HG03175 (cell line): ENCODE measurements around the gene COLQ.
"Not testable (repeated sequence)": the region's sequence is repeated elsewhere in the genome, so short reads cannot be mapped to it uniquely, and the experiment has no call there.

Experiments
- ATAC-seq: cut with Tn5 transposase; IDR thresholded peaks from one replicate; pipeline ENCODE4 v1.9.1; 2021; ENCODE audit warnings: mild to moderate bottlenecking, moderate library complexity; ENCODE audit not compliant: unreplicated experiment

Gene COLQ

GRCh38 chr3:15493436-15493835 lies 28.1 kb downstream of the COLQ start:
- ATAC-seq = no peak

DNA sequence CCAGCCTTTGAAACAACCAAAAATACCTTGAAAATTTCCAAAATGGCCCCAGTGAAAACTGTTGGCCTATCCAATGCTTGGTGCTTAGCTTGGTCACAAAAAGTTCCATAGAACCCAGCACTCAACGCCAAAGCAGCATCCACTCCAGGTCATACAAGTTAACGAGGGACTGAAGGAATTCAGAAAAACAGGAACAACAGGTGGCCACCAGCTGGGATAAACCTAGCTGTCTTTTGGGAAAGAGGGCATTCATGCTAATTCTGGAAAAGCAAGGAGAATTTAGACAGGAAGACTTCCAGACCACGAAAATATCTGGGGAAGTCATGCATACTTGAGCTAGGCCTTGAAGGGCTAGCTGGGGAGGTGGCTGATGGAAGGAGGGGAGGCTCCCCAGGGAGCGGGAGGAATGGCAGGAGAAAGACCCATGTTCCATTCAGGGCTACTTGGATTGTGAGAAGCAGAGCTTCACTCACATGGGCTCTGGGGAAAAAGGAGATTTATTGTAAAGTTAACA lies 28.6 kb downstream of the COLQ start:
- ATAC-seq = no peak

GRCh38 chr3:15491143-15491542 lies 30.4 kb downstream of the COLQ start:
- ATAC-seq = no peak

DNA sequence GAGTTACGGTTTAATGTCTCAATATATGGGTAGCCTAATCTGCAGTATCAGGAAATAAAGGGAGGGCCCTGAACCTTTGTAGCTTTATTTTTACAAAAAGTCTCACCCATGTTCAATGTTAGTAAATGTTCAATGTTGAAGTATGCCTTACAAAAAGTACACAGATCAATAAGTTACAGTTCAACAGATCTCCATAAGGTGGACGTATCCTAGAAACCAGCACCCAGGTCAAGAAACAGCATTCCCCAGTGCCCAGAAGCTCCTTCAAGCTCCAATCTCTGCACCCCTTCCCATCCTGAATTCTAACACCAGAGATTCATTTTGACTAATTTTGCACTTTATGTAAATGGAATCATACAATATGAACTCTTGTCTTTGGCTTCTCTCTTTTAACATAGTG lies 31.3 kb downstream of the COLQ start:
- no peak for ATAC-seq

DNA sequence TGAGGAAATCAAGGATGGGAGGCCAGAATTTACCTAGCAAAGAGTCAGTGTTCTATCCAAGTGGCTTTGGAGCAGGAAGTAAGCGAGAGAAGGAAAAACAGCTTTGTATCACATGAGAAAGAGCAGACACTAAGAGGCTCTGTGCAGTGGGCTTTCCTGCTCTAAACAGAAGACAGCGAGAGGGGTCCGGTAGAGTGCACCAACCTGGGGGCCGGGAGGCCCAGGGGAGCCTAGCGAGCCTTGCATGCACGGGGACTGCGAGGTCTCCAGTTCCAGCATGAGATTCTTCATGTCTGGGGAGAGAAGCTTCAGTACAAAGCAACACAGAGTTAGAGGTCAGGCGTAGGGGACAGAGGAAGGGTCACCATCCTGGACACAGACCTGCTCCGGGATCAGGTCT lies 33.5 kb downstream of the COLQ start:
- ATAC-seq = no peak

DNA sequence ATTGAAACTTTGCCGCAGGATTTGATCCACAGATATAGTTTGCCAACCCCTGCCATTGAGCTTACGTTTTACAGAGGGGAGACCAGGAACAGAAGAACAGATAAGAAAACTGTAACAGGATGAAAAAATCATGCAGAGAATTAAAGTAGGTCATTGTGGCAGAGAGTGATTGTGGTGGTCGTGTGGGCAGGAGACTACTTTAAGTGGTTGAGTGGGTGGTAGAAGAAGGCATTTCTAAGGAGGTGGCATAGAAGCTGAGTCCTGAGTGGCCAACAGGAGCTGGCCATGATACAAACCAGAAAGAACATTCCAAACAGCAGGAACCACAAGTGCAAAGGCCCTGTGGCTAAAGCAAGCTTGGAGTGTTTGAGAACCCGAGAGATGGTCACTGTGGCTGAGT lies 34.5 kb downstream of the COLQ start:
- ATAC-seq = no peak

- ATAC-seq = no peak
Measured at GRCh38 chr3:15486020-15486419, 35.5 kb downstream of the COLQ start.

DNA sequence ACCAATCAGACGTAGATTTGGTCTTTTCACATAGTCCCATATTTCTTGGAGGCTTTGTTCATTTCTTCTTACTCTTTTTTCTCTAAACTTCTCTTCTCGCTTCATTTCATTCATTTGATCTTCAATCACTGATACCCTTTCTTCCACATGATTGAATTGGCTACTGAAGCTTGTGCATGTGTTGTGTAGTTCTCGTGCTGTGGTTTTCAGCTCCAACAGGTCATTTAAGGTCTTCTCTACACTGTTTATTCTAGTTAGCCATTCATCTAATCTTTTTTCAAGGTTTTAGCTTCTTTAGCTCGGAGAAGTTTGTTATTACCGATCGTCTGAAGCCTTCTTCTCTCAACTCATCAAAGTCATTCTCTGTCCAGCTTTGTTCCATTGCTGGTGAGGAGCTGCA lies 37.0 kb downstream of the COLQ start:
- not testable (repeated sequence) for ATAC-seq

DNA sequence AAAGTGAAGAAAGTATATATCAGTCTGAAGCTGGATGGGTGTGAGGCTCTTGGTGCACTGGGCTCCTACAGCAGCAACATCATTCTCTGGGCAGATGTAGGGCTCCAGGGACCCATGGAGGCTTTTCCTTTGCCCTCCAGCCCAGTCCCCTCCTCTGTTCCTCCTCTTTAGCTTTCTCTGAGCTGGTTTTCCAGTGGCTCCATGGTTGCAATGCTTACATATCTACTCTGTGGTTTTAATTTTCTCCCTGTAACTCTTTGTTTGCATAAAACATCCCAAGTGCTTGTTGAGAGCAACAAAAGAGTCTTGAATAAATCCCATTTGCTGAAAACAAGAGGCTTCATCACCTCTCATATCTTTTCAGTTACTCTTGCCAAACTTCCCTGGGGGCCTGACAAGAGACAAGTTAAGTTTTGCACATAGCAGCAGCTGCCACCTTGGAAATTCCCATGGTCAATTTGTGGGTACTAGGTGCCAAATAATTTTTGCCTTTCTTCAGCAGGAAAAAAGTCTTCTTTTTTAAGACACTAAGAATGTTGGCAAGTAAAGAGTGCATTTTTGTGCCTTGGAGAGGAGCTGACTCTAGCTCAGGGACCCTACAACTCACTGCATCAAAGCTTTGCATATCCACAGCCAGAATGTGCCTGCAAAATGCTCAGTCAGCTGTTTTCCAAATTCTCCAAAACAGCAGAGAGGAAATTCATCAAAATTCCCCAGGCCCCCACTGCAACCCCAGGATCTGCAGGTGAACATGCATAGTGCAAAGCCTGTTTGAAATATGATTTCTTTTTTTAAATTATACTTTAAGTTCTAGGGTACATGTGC lies 41.9 kb downstream of the COLQ start:
- ATAC-seq = no peak

- no peak for ATAC-seq
Measured at GRCh38 chr3:15478640-15478979, 42.9 kb downstream of the COLQ start.

GRCh38 chr3:15477951-15478639 lies 43.4 kb downstream of the COLQ start:
- no peak for ATAC-seq

GRCh38 chr3:15476378-15476777 lies 45.1 kb downstream of the COLQ start:
- ATAC-seq = no peak

- no peak for ATAC-seq
Measured at GRCh38 chr3:15475161-15475560, 46.3 kb downstream of the COLQ start.

GRCh38 chr3:15471861-15472260 lies 49.6 kb downstream of the COLQ start:
- ATAC-seq = no peak

- no peak for ATAC-seq
Measured at GRCh38 chr3:15470849-15471248, 50.7 kb downstream of the COLQ start.

DNA sequence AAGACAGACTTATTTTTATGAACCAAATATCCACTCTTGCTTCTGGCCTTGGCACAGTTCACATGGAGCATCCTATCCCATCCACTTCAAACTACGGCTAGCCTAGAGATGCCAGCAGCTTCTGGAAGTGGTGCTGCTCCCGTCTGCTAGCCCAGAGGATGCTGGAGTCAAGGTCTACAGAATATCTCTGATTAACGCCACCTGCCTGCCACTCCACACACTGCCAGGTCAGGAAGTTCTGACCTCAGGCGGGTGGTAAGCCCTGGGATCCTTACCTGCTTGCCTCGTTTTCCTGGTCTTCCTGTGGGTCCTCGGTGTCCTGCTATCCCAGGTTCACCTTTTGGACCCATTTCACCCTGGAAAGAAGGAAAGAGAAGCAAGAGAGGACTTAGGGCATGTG lies 51.2 kb downstream of the COLQ start:
- ATAC-seq = no peak

DNA sequence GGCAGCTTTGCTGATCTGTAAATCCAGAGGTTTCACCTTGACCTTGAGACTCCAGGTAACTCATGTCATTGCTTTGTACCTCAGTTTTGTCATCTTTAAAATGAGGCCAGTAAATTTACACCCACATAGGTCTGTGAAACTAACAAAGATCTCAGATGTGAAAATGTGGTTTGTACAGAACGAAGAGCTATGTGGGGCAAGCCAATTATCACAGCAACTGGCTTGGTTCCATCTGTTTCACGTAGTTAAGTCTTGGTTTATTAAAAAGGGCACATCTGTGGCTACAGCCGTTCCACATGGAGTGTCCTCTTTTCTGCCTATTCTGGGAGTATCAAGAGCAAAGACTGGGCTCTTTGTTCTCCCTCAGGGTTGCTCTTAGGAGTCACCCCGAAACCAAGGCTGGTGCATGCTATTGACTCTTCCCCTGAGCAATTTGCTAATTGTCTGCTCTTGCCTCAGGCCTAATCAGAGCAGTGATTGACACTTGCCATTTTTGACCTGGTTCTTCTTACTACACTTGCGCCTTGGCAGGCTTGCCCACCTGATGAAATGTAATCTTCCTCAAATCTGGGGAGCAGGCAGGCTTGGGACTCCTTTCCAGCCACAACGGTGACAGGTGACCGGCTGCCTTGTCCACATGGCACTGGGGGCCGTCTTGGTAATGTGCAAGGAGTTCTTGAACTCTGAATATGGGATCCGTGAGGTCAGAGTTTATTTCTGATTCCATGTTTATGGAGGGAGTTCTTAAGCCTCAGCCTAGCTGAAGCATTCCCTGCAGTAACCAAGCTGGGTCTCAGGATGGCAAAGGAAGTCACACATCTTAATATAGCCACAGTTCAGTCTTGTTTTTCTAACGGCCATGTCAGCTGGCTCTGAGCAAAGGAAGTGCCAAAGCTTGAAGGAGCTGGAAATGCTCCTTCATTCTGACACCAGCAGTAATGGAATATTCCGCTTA lies 54.0 kb downstream of the COLQ start:
- ATAC-seq = peak; percentile 44

- no peak for ATAC-seq
Measured at GRCh38 chr3:15465876-15466585, 55.5 kb downstream of the COLQ start.

- ATAC-seq = no peak
Measured at GRCh38 chr3:15462451-15462850, 59.1 kb downstream of the COLQ start.

DNA sequence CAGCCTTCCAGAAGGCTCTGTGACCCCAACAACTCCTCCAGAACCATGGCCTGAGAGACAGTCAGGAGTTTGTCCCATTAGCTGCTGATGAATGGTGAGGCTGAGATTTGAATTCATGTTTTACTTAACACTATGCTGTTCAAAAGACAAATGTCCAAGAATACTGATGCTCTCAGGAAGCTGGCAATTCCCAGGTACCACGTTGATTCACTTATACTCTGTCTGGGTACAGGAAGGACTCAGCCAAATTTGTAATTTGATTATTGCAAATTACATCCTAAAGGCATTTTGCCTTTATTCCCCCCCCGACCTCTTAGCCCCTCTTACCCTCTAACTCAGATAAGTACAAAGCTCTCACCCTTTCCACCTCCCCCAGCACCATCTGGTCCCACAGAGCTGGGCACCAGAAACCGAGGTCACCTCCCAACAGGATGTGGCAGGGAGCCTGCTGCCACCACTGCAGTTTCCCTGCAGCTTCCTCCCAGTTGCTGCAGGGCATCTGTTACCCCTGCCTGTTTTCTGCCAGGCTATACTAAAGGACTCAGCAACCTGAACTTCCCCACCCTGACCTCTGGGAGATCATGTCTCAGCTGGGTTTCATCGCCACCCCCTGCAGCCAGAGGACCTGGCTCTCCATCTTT lies 60.5 kb downstream of the COLQ start:
- no peak for ATAC-seq
